ENCODE data around the gene FMOD. TPM values are rescaled to one million over a fixed set of nuclear protein-coding genes. Genes with fewer than 3 reads are reported as not detected.

FMOD gene
- total and polyA plus RNA-seq, 2 donors (not counting 3 experiments of a cell fraction or from before 2014, with no cell fraction given): 0.11 to 0.12 TPM

DNA sequence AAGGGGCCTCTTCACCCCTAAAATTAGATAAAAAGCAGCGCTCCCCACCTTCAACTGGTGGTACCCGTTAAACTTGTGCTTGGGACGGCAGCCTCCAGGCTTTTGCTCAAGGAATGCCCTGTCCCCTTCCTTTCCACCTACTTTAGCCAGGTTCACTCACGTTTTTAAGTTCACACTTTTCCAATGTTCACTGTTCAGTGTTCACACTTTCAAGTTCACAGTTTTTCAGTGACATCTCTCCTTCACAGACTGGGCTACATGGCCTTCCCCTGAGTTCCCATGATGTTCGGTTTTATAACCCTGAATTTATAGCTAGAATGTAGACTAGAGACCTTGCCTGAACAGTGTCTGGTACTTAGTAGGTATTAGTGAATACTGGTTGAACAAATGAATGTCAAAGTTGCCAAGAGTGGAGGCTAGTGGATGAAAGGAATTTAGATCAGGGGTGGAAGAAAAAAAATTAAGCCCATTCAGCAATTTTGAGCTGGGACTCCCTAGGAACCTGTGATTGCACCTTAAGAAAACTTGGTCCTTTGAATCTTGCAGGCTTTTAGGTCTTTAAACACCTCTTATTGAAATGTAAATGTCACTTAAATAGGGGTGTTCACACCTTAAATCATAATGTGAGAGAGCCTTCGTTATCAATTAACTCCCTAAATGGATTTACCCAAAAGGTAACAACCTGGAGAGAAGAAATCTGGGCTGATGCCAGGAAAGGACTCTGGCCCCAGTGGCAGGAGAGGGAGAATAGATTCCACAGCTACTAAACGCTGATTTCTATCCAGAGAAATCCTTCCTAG is 33.3 kb downstream of the FMOD start:
- Histone ChIP-seq H3K27me3 (ENCODE audit: control insufficient read depth in 2 of 2, insufficient read depth in 2 of 2, low read length in 2 of 2) (peaks cover 7 to 8% of the 10 kb centered on the region in 2 experiments), H3K79me2 (ENCODE audit: control insufficient read depth, insufficient read depth, low read length) (no peaks in the 10 kb centered on the region), H3K36me3 (ENCODE audit: control insufficient read depth in 2 of 2, extremely low read depth in 1 of 2, insufficient read depth in 2 of 2, low read length in 2 of 2) (no peaks in the 10 kb centered on the region), H2AFZ (ENCODE audit: low read depth, low read length) (no peak overlapping the region), H3K4me2 (ENCODE audit: insufficient read depth, low read length) (no peak overlapping the region), H3K9me3 (replicated peaks; ENCODE audit: control insufficient read depth, insufficient read depth, low read length) (no peaks in the 10 kb centered on the region), H3K4me1 (ENCODE audit: control insufficient read depth, extremely low read depth, insufficient read depth, low read length) (peaks cover 13% of the 10 kb centered on the region), H3K27ac (ENCODE audit: insufficient read depth, low read depth, low read length) (no peak overlapping the region), H3K4me3 (replicated peaks in 1 of 3; ENCODE audit: insufficient read depth in 1 of 3, low read depth in 1 of 3, low read length in 3 of 3) (no peak overlapping the region), H3K9ac (replicated peaks; ENCODE audit: extremely low read depth, insufficient read depth, low read length) (no peak overlapping the region), H4K20me1 (replicated peaks; ENCODE audit: control insufficient read depth, extremely low read depth, insufficient read depth, low read length) (no peaks in the 10 kb centered on the region), H3K9me1 (replicated peaks; ENCODE audit: control insufficient read depth, extremely low read depth, insufficient read depth, low read length) (no peaks in the 10 kb centered on the region)
- FAIRE-seq (no peak), DNase-seq (ENCODE audit: low read depth, low spot score) (no peak)
- intact Hi-C loops (cut with micrococcal nuclease): no loop called here
- no TSS peak for BruUV-seq (replicated peaks)
- ChIA-PET POLR2A (interaction anchor here (1.7 kb wide), 1 partner anchor 11 kb away, joined by 6 read pairs; no protein-coding TSS in a partner anchor), CTCF (interaction anchor here (0.9 to 3.3 kb wide), 9 partner anchors 10 to 176 kb away, joined by 3 to 13 read pairs (median 3); partner anchors contain the start of gene OPTC)
- TF ChIP-seq JUN (IDR thresholded peaks at IDR 0.05; ENCODE audit: borderline replicate concordance, insufficient read depth, insufficient read length, low read depth) (no peak), CTCF (IDR thresholded peaks at IDR 0.05; ENCODE audit: extremely low read depth in 1 of 2, insufficient read depth in 1 of 2, low read depth in 1 of 2, low read length in 2 of 2) (no peak), POLR2A (IDR thresholded peaks at IDR 0.05; ENCODE audit: low read depth, low read length) (no peak), POLR2AphosphoS5 (IDR thresholded peaks at IDR 0.05; ENCODE audit: insufficient read depth, low read depth, low read length) (no peak), EZH2 (IDR thresholded peaks at IDR 0.05; ENCODE audit: borderline replicate concordance, low read depth, low read length, severe bottlenecking) (no peak), MAX (IDR thresholded peaks at IDR 0.05; ENCODE audit: insufficient read depth, insufficient read length) (no peak), FOS (IDR thresholded peaks at IDR 0.05; ENCODE audit: borderline replicate concordance, insufficient read depth, low read length) (no peak), MYC (IDR thresholded peaks at IDR 0.05; ENCODE audit: low read depth, low read length) (no peak)
- dilution Hi-C loops (cut with MboI; ENCODE audit: extremely low pct_ligation_motif_present, low sequenced_read_pairs): no loop called here
